Upper lobe of left lung (tissue), 6 donors: ENCODE results near the gene DPF3. TPM values are rescaled to one million over a fixed set of nuclear protein-coding genes. Genes with fewer than 3 reads are reported as not detected.

Experiments used
- ATAC-seq, 2 donors: fragments of 200-7000 bp; cut with Tn5 transposase; one replicate each; pipeline ENCODE4 v1.9.1; 2022; ENCODE audit warnings: mild to moderate bottlenecking in 2 of 2, moderate library complexity in 2 of 2; ENCODE audit not compliant: low FRiP score in 2 of 2
- DNase-seq, 2 donors: peaks; one replicate each; pipeline ENCODE4 v3.0.0-alpha.2; 2019 to 2020
- H3K27ac ChIP-seq, 4 donors: fragments of 200-600 bp; sonication (generic); one replicate each; pipeline ENCODE4 v1.5.1; 2016 to 2019
- H3K27me3 ChIP-seq, 4 donors: fragments of 200-600 bp; sonication (generic); one replicate each; pipeline ENCODE4 v1.5.1; 2017 to 2019
- H3K36me3 ChIP-seq, 4 donors: fragments of 200-600 bp; sonication (generic); one replicate each; pipeline ENCODE4 v1.5.1; 2016 to 2019
- H3K4me1 ChIP-seq, 4 donors: fragments of 200-600 bp; sonication (generic); one replicate each; pipeline ENCODE4 v1.5.1; 2018 to 2019
- H3K4me3 ChIP-seq, 4 donors: fragments of 200-600 bp; sonication (generic); one replicate each; pipeline ENCODE4 v1.5.1; 2017 to 2019; ENCODE audit warnings: mild to moderate bottlenecking in 2 of 4, moderate library complexity in 1 of 4
- H3K9me3 ChIP-seq, 4 donors: fragments of 200-600 bp; sonication (generic); one replicate each; pipeline ENCODE4 v1.5.1; 2018 to 2019
- EP300 ChIP-seq, 4 donors: sonication (generic); formaldehyde crosslinking; IDR thresholded peaks; one replicate each; pipeline ENCODE4 v1.5.1; 2017; ENCODE audit warnings: antibody characterized with exemption in 4 of 4, control low read depth in 2 of 4
- POLR2A ChIP-seq, 4 donors: fragments of 450-650 bp; IDR thresholded peaks; one replicate each; pipeline ENCODE4 v1.5.1; 2016 to 2017; ENCODE audit warnings: antibody characterized with exemption in 4 of 4, mild to moderate bottlenecking in 2 of 4
- POLR2AphosphoS5 ChIP-seq, 2 donors: sonication (generic); formaldehyde crosslinking; IDR thresholded peaks; one replicate each; pipeline ENCODE4 v1.5.1; 2017; ENCODE audit warnings: antibody characterized with exemption in 2 of 2
- WGBS, 2 donors: methylation state at CpG; one replicate each; pipeline ENCODE4 v1.1.5; 2017 to 2018; 5-methylcytosine and 5-hydroxymethylcytosine counted together
- total RNA-seq, 6 donors: library from RNA; depleted of rRNA in 4 of 6; stranded (reverse); fragments of >200 nt in 4 of 6; gene quantifications; one replicate each; pipeline versions ENCODE4 v1.1.0 to v1.2.1, GENCODE V29; 2016 to 2021
- TF ChIP-seq, protein P1 (sequence below), 6 experiments: fragments of 450-650 bp in 4 of 6; fragments of 200-600 bp in 2 of 6; sonication (generic) in 2 of 6; IDR thresholded peaks; one replicate each; pipeline ENCODE4 v1.5.1; 2016 to 2019; ENCODE audit warnings: antibody characterized with exemption in 6 of 6
- donor health status: DM: no; HTN: no; CAD: no; lungs with moderate emphysema.
- donor health status: DM: no; HTN: yes; CAD: no; lungs with severe emphysema.

DPF3 gene
- total RNA-seq: 1 to 10 TPM in 3 of 6 donors, under 1 TPM in 3; 0.30 to 1.3 (median 1.0) TPM

DNA sequence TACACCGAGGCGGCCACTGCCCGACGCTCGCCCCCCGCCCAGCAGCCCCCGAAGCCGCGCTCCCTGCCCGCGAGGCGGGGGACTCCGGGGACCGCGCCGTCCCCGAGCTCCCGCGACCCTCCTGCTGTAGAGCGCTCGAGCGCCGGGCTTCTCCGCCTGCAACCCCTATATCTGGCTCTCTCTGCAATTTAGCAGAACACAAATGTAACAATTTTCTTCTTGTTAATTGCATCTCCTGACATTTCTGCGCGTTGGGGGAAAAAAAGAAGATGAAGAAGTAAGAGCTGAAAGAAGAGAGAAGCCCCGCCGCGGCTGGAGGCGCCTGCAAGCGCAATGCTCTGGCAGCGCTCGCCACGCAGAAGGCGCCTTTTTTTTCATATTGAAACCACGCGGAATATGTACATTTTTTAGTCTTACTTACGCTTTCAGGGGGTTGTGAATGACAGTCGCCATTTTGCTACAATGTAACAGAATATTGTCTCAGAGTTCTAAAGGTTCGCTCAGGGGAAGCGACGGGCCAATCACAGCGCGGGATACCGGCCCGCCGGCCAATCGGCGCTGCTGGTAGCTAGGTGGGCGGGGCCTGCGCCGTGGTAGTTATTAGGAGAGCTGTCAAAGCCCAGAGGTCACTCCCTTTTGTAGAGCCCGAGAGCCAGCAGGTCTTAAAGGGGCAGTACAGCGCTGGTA lies at the start of gene DPF3:
Gene DPF3, minus strand, starts transcription at position 466 of the 687 bp plus-strand sequence. Its CDS starts 13 bp downstream, at position 453.
- Histone ChIP-seq H3K9me3 (no peaks in the 10 kb centered on the region), H3K4me1 (peaks cover 19 to 33% (median 26%) of the 10 kb centered on the region in 4 donors), H3K27ac (peak within 1 kb of the TSS in 1 of 4 donors; percentile 44), H3K36me3 (no peaks in the 10 kb centered on the region), H3K27me3 (peaks cover 0 to 16% (median 7%) of the 10 kb centered on the region in 4 donors), H3K4me3 (peak within 1 kb of the TSS; percentile 64 to 97 (median 86))
- DNase-seq (peak; percentile 94 to 98), ATAC-seq (peak; percentile 99 to 100)
- TF ChIP-seq POLR2AphosphoS5 (IDR thresholded peaks at IDR 0.05) (peak in 1 of 2 donors; percentile 77), POLR2A (IDR thresholded peaks at IDR 0.05) (peak in 1 of 4 donors; percentile 27), EP300 (IDR thresholded peaks at IDR 0.05) (no peak)
- TF ChIP-seq, protein P1, sequence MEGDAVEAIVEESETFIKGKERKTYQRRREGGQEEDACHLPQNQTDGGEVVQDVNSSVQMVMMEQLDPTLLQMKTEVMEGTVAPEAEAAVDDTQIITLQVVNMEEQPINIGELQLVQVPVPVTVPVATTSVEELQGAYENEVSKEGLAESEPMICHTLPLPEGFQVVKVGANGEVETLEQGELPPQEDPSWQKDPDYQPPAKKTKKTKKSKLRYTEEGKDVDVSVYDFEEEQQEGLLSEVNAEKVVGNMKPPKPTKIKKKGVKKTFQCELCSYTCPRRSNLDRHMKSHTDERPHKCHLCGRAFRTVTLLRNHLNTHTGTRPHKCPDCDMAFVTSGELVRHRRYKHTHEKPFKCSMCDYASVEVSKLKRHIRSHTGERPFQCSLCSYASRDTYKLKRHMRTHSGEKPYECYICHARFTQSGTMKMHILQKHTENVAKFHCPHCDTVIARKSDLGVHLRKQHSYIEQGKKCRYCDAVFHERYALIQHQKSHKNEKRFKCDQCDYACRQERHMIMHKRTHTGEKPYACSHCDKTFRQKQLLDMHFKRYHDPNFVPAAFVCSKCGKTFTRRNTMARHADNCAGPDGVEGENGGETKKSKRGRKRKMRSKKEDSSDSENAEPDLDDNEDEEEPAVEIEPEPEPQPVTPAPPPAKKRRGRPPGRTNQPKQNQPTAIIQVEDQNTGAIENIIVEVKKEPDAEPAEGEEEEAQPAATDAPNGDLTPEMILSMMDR (IDR thresholded peaks at IDR 0.05): no peak
- 0 to 1% methylated on average over 25 to 51 of the region's 54 CpGs for WGBS, 2 donors

DNA sequence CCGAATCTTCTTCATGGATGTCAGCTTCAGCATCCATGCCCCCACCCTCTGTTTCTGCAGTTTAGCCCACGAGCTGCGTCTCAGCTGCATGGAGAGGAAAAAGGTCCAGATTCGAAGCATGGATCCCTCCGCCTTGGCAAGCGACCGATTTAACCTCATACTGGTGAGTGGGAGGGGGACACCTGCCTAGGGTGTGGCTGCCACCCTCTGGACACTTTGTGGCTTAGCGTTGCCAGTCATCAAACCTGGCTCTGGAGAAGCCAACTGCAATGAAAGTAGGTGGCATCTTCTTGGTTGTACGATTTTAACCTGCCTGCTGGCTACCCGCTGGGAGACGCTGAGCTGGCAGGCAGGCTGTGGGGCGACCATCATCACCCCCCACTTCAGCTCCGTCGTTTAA lies 49.0 kb upstream of the DPF3 start:
- ATAC-seq (no peak), DNase-seq (no peak)
- Histone ChIP-seq H3K4me3 (no peak overlapping the region), H3K36me3 (peaks cover 5 to 61% (median 37%) of the 10 kb centered on the region in 4 donors), H3K4me1 (no peaks in the 10 kb centered on the region), H3K27me3 (no peaks in the 10 kb centered on the region), H3K9me3 (no peaks in the 10 kb centered on the region), H3K27ac (no peak overlapping the region)
- WGBS, 2 donors: 90 to 93% methylated on average over 13 to 14 of the region's 14 CpGs
- TF ChIP-seq, protein P1 (IDR thresholded peaks at IDR 0.05): no peak
- TF ChIP-seq POLR2AphosphoS5 (IDR thresholded peaks at IDR 0.05): no peak
- no peak for TF ChIP-seq EP300 (IDR thresholded peaks at IDR 0.05)
- no peak for TF ChIP-seq POLR2A (IDR thresholded peaks at IDR 0.05)

DNA sequence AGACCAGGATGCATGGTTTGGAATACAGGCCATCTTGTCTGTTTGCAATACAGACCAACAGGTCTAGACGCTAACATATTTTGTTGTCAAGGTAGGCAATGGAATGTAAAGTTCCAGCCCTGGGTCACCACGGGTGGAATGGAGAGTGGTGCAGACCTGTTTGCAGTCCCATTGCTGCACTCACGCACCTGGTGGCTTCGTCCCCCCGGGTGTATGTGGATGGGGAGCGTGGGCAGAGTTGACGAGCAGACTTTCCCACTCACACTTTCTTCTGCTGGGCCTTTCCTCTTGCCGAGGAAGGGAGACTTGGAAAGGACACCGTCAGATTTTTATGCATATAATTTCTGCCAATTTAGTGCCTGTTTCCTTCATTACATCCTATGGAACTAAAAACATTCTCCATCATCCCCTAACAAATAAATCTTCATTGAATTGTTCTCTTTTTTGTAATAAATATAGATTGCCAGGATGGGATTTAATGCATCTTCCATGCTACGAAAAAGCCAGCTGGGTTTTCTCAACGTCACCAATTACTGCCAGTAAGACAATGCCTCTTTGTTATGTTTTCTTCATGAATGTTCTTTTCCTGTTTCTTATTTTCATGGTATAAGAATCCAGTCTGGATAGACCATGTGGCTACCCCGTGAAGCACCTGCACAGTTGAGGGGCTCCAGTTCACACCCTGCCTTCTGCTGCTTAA lies 47.5 kb upstream of the DPF3 start:
- DNase-seq: no peak
- ATAC-seq: no peak
- no peak for TF ChIP-seq POLR2AphosphoS5 (IDR thresholded peaks at IDR 0.05)
- no peak for TF ChIP-seq POLR2A (IDR thresholded peaks at IDR 0.05)
- no peak for TF ChIP-seq EP300 (IDR thresholded peaks at IDR 0.05)
- TF ChIP-seq, protein P1 (IDR thresholded peaks at IDR 0.05): no peak
- Histone ChIP-seq H3K27ac (no peak overlapping the region), H3K4me1 (no peaks in the 10 kb centered on the region), H3K9me3 (no peaks in the 10 kb centered on the region), H3K36me3 (peaks cover 5 to 57% (median 33%) of the 10 kb centered on the region in 4 donors), H3K4me3 (no peak overlapping the region), H3K27me3 (no peaks in the 10 kb centered on the region)
- 86 to 88% methylated on average over 12 of the region's 12 CpGs for WGBS, 2 donors

DNA sequence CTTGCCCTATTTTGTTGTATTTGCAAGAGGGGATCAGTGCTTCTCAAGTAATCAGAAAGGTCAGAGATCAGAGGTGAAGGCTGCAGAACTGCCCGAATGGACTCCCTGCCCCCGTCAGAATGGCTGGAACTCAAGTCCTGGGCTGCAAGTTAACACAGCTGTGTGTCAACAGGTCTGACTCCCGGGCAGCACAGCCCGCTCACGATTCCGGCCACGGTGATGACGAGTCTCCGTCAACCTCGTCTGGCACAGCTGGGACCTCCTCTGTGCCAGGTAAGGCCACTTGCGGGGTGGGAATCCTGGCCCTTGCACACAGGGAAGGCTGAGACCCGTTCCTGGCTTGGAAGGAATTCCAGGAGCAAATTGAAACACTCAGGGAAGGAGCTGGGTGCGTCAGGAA lies 45.7 kb upstream of the DPF3 start:
- TF ChIP-seq, protein P1 (IDR thresholded peaks at IDR 0.05): no peak
- TF ChIP-seq POLR2AphosphoS5 (IDR thresholded peaks at IDR 0.05): no peak
- TF ChIP-seq POLR2A (IDR thresholded peaks at IDR 0.05): no peak
- no peak for TF ChIP-seq EP300 (IDR thresholded peaks at IDR 0.05)
- WGBS, 2 donors: 73 to 84% methylated on average over 5 to 13 of the region's 13 CpGs
- ATAC-seq (no peak), DNase-seq (no peak)
- no peaks in the 10 kb centered on the region for H3K4me1 ChIP-seq
- no peaks in the 10 kb centered on the region for H3K27me3 ChIP-seq
- no peak overlapping the region for H3K27ac ChIP-seq
- H3K9me3 ChIP-seq: no peaks in the 10 kb centered on the region
- H3K36me3 ChIP-seq: peaks cover 5 to 57% (median 33%) of the 10 kb centered on the region in 4 donors
- no peak overlapping the region for H3K4me3 ChIP-seq
